H1 (cell line): ENCODE measurements around the gene EXT2. TPM values are rescaled to one million over a fixed set of nuclear protein-coding genes. Genes with fewer than 3 reads are reported as not detected.

Source experiments
- CTCF ChIA-PET: fragments of 300-600 bp; sonication (Branson Sonifier 250); formaldehyde crosslinking; loops from one replicate; lab custom pipeline; 2021; ENCODE audit not compliant: partially characterized antibody; lab: Charles Lee
- POLR2A ChIA-PET: fragments of 300-600 bp; sonication (Branson Sonifier 250); formaldehyde crosslinking; loops from one replicate; lab custom pipeline; 2021; ENCODE audit warnings: inconsistent platforms; ENCODE audit not compliant: partially characterized antibody; lab: Charles Lee
- DNase-seq, 2 experiments: peaks; one replicate each; pipeline versions ENCODE4 v3.0.0 to v3.0.0-alpha.2; 2010 to 2022; ENCODE audit warnings: low spot score in 2 of 2, low read depth in 1 of 2, mixed read lengths in 1 of 2
- FAIRE-seq: peaks from 2 replicates; lab custom pipeline; 2011; peaks lifted over from hg19 to GRCh38; lab: Jason Lieb, UNC
- H2AFZ ChIP-seq: 2 replicates; pipeline ENCODE4 v1.8.1; 2012; ENCODE audit warnings: low read length, inconsistent platforms
- H2AK5ac ChIP-seq: 2 replicates; pipeline ENCODE4 v1.6.1; 2013; ENCODE audit warnings: low read depth, low read length
- H2BK120ac ChIP-seq: replicated peaks from 2 replicates; pipeline ENCODE3; 2013; ENCODE audit warnings: low read depth, low read length, inconsistent platforms
- H2BK12ac ChIP-seq: 2 replicates; pipeline ENCODE4 v1.6.1; 2013; ENCODE audit warnings: low read depth, low read length
- H2BK15ac ChIP-seq: 2 replicates; pipeline ENCODE4 v1.6.1; 2013; ENCODE audit warnings: low read length
- H2BK20ac ChIP-seq: 2 replicates; pipeline ENCODE4 v1.6.1; 2013; ENCODE audit warnings: low read length
- H2BK5ac ChIP-seq: 2 replicates; pipeline ENCODE4 v1.6.1; 2013; ENCODE audit warnings: low read depth, low read length
- H3K14ac ChIP-seq: 2 replicates; pipeline ENCODE4 v1.6.1; 2013; ENCODE audit warnings: inconsistent platforms; ENCODE audit not compliant: insufficient read length
- H3K18ac ChIP-seq: 2 replicates; pipeline ENCODE4 v1.6.1; 2013; ENCODE audit warnings: low read length; ENCODE audit errors: extremely low read depth
- H3K23ac ChIP-seq: 2 replicates; pipeline ENCODE4 v1.6.1; 2013; ENCODE audit warnings: inconsistent platforms; ENCODE audit not compliant: insufficient read length
- H3K23me2 ChIP-seq: 2 replicates; pipeline ENCODE4 v1.6.1; 2013; ENCODE audit warnings: low read depth, low read length
- H3K27ac ChIP-seq: 2 replicates; pipeline ENCODE4 v1.6.1; 2011; ENCODE audit warnings: low read depth, low read length, inconsistent platforms
- H3K27me3 ChIP-seq, 4 experiments: replicated peaks in 1 of 4; 1 replicate in 1 of 4; 2 replicates in 3 of 4; pipeline versions ENCODE4 v1.6.1 to v1.8.1; 2011 to 2013; ENCODE audit warnings: low read length in 3 of 4, mild to moderate bottlenecking in 3 of 4, inconsistent platforms in 2 of 4, mixed read lengths in 2 of 4, moderate library complexity in 1 of 4; ENCODE audit not compliant: control insufficient read depth in 3 of 4, insufficient read depth in 3 of 4; ENCODE audit errors: extremely low read depth in 1 of 4
- H3K36me3 ChIP-seq, 4 experiments: 2 replicates each; pipeline versions ENCODE4 v1.6.1 to v1.8.1; 2011 to 2013; ENCODE audit warnings: mild to moderate bottlenecking in 4 of 4, low read length in 3 of 4, moderate library complexity in 2 of 4, control low read depth in 1 of 4, inconsistent platforms in 1 of 4; ENCODE audit not compliant: insufficient read depth in 4 of 4, control insufficient read depth in 2 of 4
- H3K4ac ChIP-seq: replicated peaks from 2 replicates; pipeline ENCODE3; 2013; ENCODE audit warnings: low read length, low read depth, mixed read lengths, inconsistent platforms; ENCODE audit not compliant: insufficient read length
- H3K4me1 ChIP-seq, 4 experiments: replicated peaks in 1 of 4; 1 replicate in 1 of 4; 2 replicates in 3 of 4; pipeline versions ENCODE4 v1.6.1 to v1.8.1; 2011 to 2013; ENCODE audit warnings: low read length in 3 of 4, inconsistent platforms in 2 of 4, mixed read lengths in 1 of 4; ENCODE audit not compliant: insufficient read depth in 4 of 4, control insufficient read depth in 3 of 4
- H3K4me2 ChIP-seq, 2 experiments: 2 replicates each; pipeline versions ENCODE4 v1.6.1 to v1.8.1; 2011 to 2013; ENCODE audit warnings: low read depth in 2 of 2, low read length in 2 of 2, control low read depth in 1 of 2, inconsistent platforms in 1 of 2, mild to moderate bottlenecking in 1 of 2; ENCODE audit not compliant: insufficient read depth in 1 of 2
- H3K4me3 ChIP-seq, 4 experiments: fragments of 200-600, 300-600 bp in 1 of 4; sonication (generic), shearing (Covaris generic), sonication (Bioruptor Twin) in 1 of 4; 2 replicates each; pipeline versions ENCODE4 v1.5.1 to v1.8.1; 2011 to 2016; ENCODE audit warnings: low read length in 4 of 4, low read depth in 3 of 4, control low read depth in 2 of 4, inconsistent platforms in 2 of 4, mild to moderate bottlenecking in 2 of 4, mixed read lengths in 1 of 4, moderate library complexity in 1 of 4; ENCODE audit not compliant: insufficient read depth in 2 of 4; ENCODE audit errors: extremely low read depth in 1 of 4
- H3K56ac ChIP-seq: replicated peaks from 2 replicates; pipeline ENCODE3; 2013; ENCODE audit warnings: low read depth, mild to moderate bottlenecking, mixed read lengths, low read length, inconsistent platforms; ENCODE audit not compliant: insufficient read length
- H3K79me1 ChIP-seq: 2 replicates; pipeline ENCODE4 v1.6.1; 2013; ENCODE audit warnings: low read depth, low read length, control low read depth
- H3K79me2 ChIP-seq, 2 experiments: 2 replicates each; pipeline versions ENCODE4 v1.6.1 to v1.8.1; 2012 to 2013; ENCODE audit warnings: low read length in 2 of 2, mild to moderate bottlenecking in 2 of 2, inconsistent platforms in 1 of 2; ENCODE audit not compliant: insufficient read depth in 2 of 2, control insufficient read depth in 1 of 2
- H3K9ac ChIP-seq, 4 experiments: replicated peaks in 1 of 4; 1 replicate in 1 of 4; 2 replicates in 3 of 4; pipeline versions ENCODE4 v1.6.1 to v1.8.1; 2011 to 2013; ENCODE audit warnings: low read depth in 3 of 4, low read length in 3 of 4, control low read depth in 2 of 4, mild to moderate bottlenecking in 2 of 4, moderate library complexity in 2 of 4, inconsistent platforms in 1 of 4; ENCODE audit errors: extremely low read depth in 1 of 4
- H3K9me3 ChIP-seq, 2 experiments: 2 replicates each; pipeline versions ENCODE4 v1.6.1 to v1.8.1; 2012 to 2013; ENCODE audit warnings: mild to moderate bottlenecking in 2 of 2, moderate library complexity in 2 of 2, control low read depth in 1 of 2, inconsistent platforms in 1 of 2, low read depth in 1 of 2, low read length in 1 of 2, mixed read lengths in 1 of 2; ENCODE audit not compliant: insufficient read depth in 2 of 2
- H4K20me1 ChIP-seq, 2 experiments: replicated peaks in 1 of 2; 2 replicates each; pipeline versions ENCODE3 to v1.8.1; 2011 to 2013; ENCODE audit warnings: inconsistent platforms in 2 of 2, low read length in 2 of 2, mild to moderate bottlenecking in 1 of 2; ENCODE audit not compliant: insufficient read depth in 2 of 2, control insufficient read depth in 1 of 2
- H4K5ac ChIP-seq: 2 replicates; pipeline ENCODE4 v1.6.1; 2013; ENCODE audit warnings: low read length, low read depth, mixed read lengths, inconsistent platforms; ENCODE audit not compliant: insufficient read length
- H4K8ac ChIP-seq: 2 replicates; pipeline ENCODE4 v1.8.0; 2013; ENCODE audit warnings: mild to moderate bottlenecking, moderate library complexity, low read length, inconsistent platforms; ENCODE audit not compliant: insufficient read depth; ENCODE audit errors: extremely low read depth
- H4K91ac ChIP-seq: replicated peaks from 2 replicates; pipeline ENCODE3; 2013; ENCODE audit warnings: low read length, mixed read lengths, inconsistent platforms; ENCODE audit not compliant: insufficient read length
- ASH2L ChIP-seq: fragments of 200-600, 300-600 bp; sonication (generic); IDR thresholded peaks from one replicate; pipeline ENCODE4 v1.7.1; 2017; ENCODE audit warnings: low read length
- CTBP2 ChIP-seq: IDR thresholded peaks from 2 replicates; pipeline ENCODE4 v1.7.0; 2011; ENCODE audit warnings: borderline replicate concordance, mild to moderate bottlenecking, moderate library complexity, mixed read lengths, low read length; ENCODE audit not compliant: insufficient read depth, insufficient read length
- EGR1 ChIP-seq: IDR thresholded peaks from 2 replicates; pipeline ENCODE4 v1.6.1; 2011; ENCODE audit warnings: low read depth, low read length, borderline replicate concordance
- NRF1 ChIP-seq: IDR thresholded peaks from 2 replicates; pipeline ENCODE4 v1.6.1; 2011; ENCODE audit warnings: mild to moderate bottlenecking, low read depth, low read length, improper control_type of control experiment
- SIRT6 ChIP-seq: IDR thresholded peaks from one replicate; pipeline ENCODE4 v1.7.1; 2012; ENCODE audit warnings: low read length, inconsistent platforms
- SRF ChIP-seq: IDR thresholded peaks from 2 replicates; pipeline ENCODE4 v1.6.1; 2011; ENCODE audit warnings: mild to moderate bottlenecking, low read depth, low read length, moderate library complexity
- TBP ChIP-seq: IDR thresholded peaks from 2 replicates; pipeline ENCODE4 v1.6.1; 2011; ENCODE audit warnings: low read depth, low read length, improper control_type of control experiment
- WGBS, 2 experiments: shearing (Covaris generic) in 1 of 2; methylation state at CpG; one replicate each; pipeline versions ENCODE4 v1.1.6 to v1.1.7; 2013 to 2015; ENCODE audit warnings: low lambda C conversion rate in 2 of 2, mixed read lengths in 2 of 2, inconsistent platforms in 1 of 2, low coverage in 1 of 2, missing lambda C conversion rate in 1 of 2; ENCODE audit not compliant: insufficient replicate concordance in 2 of 2, insufficient coverage in 1 of 2, insufficient read length in 1 of 2; ENCODE audit errors: extremely low coverage in 1 of 2, missing lambda C conversion rate in 1 of 2; 5-methylcytosine and 5-hydroxymethylcytosine counted together
- polyA plus RNA-seq, 7 experiments: library from polyadenylated mRNA; depleted of rRNA in 3 of 7; stranded (reverse) in 5 of 7; unstranded in 2 of 7; fragments of >200 nt in 5 of 7; fragments of 200-250 nt in 2 of 7; gene quantifications; 1 replicate in 5 of 7; 2 replicates in 1 of 7; 4 replicates in 1 of 7; pipeline versions ENCODE4 v1.2.1 to v1.2.3, GENCODE V29; 2011 to 2013; ENCODE audit warnings: missing spikeins in 2 of 7, mixed read lengths in 2 of 7
- total RNA-seq: library from RNA; stranded (reverse); fragmentation: NEBNext Ultra II Directional; extraction: Animal tissue kit (Norgen Biotek cat#: 25700); gene quantifications from 2 replicates; pipeline ENCODE4 v1.2.1, GENCODE V29; 2021

EXT2 gene
- total and polyA plus RNA-seq, 2 of the 8 experiments (the other 6 are each of a cell fraction or from before 2014, with no cell fraction given), result 29.8 to 42.8 TPM

- Histone ChIP-seq H3K9me3 (no peaks in the 10 kb centered on the region), H2BK120ac (no peak overlapping the region), H2BK12ac (no peak overlapping the region), H4K91ac (no peak overlapping the region), H3K4ac (no peak overlapping the region), H3K27me3 (no peaks in the 10 kb centered on the region), H4K20me1 (no peaks in the 10 kb centered on the region), H3K27ac (no peak overlapping the region), H2BK20ac (no peak overlapping the region), H2AFZ (no peak overlapping the region), H3K79me2 (no peaks in the 10 kb centered on the region), H3K56ac (no peak overlapping the region), H3K9ac (no peak overlapping the region), H3K4me3 (no peak overlapping the region), H3K23ac (no peak overlapping the region), H3K36me3 (no peaks in the 10 kb centered on the region), H3K4me2 (no peak overlapping the region), H2BK15ac (no peak overlapping the region), H4K5ac (no peak overlapping the region)
- FAIRE-seq (no peak), DNase-seq (no peak)
- TF ChIP-seq NRF1, result no peak
- TF ChIP-seq SIRT6, result no peak
- TF ChIP-seq CTBP2, result no peak
- no peak for TF ChIP-seq SRF
- no peak for TF ChIP-seq EGR1
- TF ChIP-seq TBP, result no peak
- no peak for TF ChIP-seq ASH2L
- TF ChIP-seq, all 59 proteins: peak for 0
- H3K14ac ChIP-seq, result no peak overlapping the region
- ChIA-PET CTCF (interaction anchor here (0.6 to 1.3 kb wide), 2 partner anchors 15 to 20 kb away, joined by 3 read pairs; no protein-coding TSS in a partner anchor), POLR2A (no interaction called here)
- no peak overlapping the region for H4K8ac ChIP-seq
- WGBS, 2 experiments, result 93% methylated on average over 1 of the region's 1 CpG; no CpG with 5 or more reads in 1 of the 2 experiments
- no peaks in the 10 kb centered on the region for H3K4me1 ChIP-seq
- no peaks in the 10 kb centered on the region for H3K23me2 ChIP-seq
- H3K18ac ChIP-seq, result no peak overlapping the region
- H3K79me1 ChIP-seq, result no peaks in the 10 kb centered on the region
- no peak overlapping the region for H2AK5ac ChIP-seq
- H2BK5ac ChIP-seq, result no peak overlapping the region
Measured at GRCh38 chr11:44165432-44165831, 70.0 kb downstream of the EXT2 start.
